ENCODE data around the gene DCAF12.

The DCAF12 gene

GRCh38 chr9:34126207-34127034, at the start of gene DCAF12:
DCAF12 (minus strand) TSS chr9:34126698; CDS start chr9:34126431, 267 bp downstream.
- TF ChIP-seq GATA3 (IDR thresholded peaks at IDR 0.05; ENCODE audit: low read depth, low read length) = no peak
- TF ChIP-seq GATA2 (IDR thresholded peaks at IDR 0.05; ENCODE audit: low read depth, low read length) = peak; percentile 45; the same call in 1 of the 2 replicates

DNA sequence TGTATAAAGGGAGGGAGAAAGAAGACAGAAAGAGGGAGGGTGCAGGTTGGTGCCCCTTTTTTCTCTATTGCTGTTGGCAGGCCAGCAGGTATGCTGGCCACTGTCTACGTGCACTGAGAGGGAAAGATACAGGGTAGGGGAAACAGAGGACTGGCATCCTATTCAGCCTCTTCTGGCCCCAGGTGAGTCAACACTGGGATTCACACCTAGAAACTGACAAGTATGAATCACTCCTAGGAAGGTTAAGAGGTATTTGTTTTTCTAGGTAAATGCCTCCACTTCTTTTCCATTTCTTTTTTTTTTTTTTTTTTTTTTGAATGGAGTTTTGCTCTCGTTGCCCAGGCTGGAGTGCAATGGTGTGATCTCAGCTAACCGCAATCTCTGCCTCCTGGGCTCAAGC, 49.6 kb upstream of the DCAF12 start:
- TF ChIP-seq GATA3 (IDR thresholded peaks at IDR 0.05; ENCODE audit: low read depth, low read length) = no peak
- TF ChIP-seq GATA2 (IDR thresholded peaks at IDR 0.05; ENCODE audit: low read depth, low read length) = no peak

GRCh38 chr9:34171753-34172535, 45.4 kb upstream of the DCAF12 start:
- TF ChIP-seq GATA2 (IDR thresholded peaks at IDR 0.05; ENCODE audit: low read depth, low read length) (no peak), GATA3 (IDR thresholded peaks at IDR 0.05; ENCODE audit: low read depth, low read length) (no peak)

GRCh38 chr9:34170237-34170991, 43.9 kb upstream of the DCAF12 start:
- no peak for TF ChIP-seq GATA2 (IDR thresholded peaks at IDR 0.05; ENCODE audit: low read depth, low read length)
- no peak for TF ChIP-seq GATA3 (IDR thresholded peaks at IDR 0.05; ENCODE audit: low read depth, low read length)

DNA sequence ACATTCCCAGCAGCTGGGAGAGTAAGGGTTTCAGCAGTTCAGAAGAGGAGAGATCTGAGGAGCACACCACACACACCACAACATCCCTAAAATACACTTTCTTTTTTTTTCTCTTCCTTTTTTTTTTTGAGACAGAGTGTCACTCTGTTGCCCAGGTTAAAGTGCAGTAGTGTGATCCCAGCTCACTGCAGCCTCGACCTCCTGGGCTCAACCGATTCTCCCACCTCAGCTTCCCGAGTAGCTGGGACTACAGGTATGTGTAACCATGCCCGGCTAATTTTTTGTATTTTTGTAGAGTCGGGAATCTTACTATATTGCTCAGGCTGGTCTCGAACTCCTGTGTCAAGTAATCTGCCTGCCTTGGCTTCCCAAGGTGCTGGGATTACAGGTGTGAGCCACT, 42.6 kb upstream of the DCAF12 start:
- no peak for TF ChIP-seq GATA2 (IDR thresholded peaks at IDR 0.05; ENCODE audit: low read depth, low read length)
- no peak for TF ChIP-seq GATA3 (IDR thresholded peaks at IDR 0.05; ENCODE audit: low read depth, low read length)

GRCh38 chr9:34163434-34163833, 36.9 kb upstream of the DCAF12 start:
- TF ChIP-seq GATA2 (IDR thresholded peaks at IDR 0.05; ENCODE audit: low read depth, low read length) (no peak), GATA3 (IDR thresholded peaks at IDR 0.05; ENCODE audit: low read depth, low read length) (no peak)

DNA sequence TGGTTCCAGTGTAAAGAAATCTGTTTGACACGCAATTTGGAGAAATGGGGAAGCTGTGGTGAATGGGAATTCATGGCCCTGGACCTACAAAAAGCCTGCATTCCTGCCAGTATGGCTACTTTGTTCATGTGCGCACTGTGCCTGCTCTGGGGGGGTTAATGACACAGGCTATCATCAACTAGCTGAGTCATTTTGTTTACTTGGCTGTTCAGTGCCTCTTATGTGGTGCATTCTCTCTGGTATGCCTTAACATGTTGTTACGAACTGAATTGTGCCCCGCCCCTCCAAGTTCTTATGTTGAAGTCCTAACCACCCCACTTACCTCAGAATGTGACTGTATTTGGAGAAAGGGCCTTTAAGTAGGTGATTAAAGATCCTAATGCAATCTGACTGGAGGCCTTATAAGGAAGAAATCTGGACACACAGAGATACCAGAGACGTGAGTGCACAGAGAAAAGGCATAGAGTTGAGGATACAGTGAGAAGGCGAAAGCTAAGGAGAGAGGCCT, 31.9 kb upstream of the DCAF12 start:
- TF ChIP-seq GATA2 (IDR thresholded peaks at IDR 0.05; ENCODE audit: low read depth, low read length) = no peak
- TF ChIP-seq GATA3 (IDR thresholded peaks at IDR 0.05; ENCODE audit: low read depth, low read length) = no peak

GRCh38 chr9:34157898-34158297, 31.4 kb upstream of the DCAF12 start:
- TF ChIP-seq GATA3 (IDR thresholded peaks at IDR 0.05; ENCODE audit: low read depth, low read length) (no peak), GATA2 (IDR thresholded peaks at IDR 0.05; ENCODE audit: low read depth, low read length) (no peak)

DNA sequence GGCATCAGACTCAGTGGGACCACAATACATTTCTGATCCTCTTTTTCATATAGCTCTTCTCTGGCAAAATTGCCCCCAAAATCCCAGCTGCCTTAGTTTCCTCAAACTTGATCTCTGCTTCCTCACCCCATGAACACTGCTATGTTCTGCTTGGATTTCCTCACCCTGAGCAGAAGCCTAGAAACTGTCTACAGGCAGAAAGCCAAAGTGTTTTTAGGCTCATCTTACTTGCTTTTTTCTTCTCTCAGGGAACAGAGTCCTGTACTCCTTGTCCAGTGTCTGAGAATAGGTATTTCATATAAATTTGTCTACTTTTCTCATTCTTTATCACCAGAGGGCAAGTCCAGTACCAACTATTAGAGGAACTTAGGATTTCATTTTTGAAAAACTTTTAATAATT, 30.8 kb upstream of the DCAF12 start:
- TF ChIP-seq GATA3 (IDR thresholded peaks at IDR 0.05; ENCODE audit: low read depth, low read length) (no peak), GATA2 (IDR thresholded peaks at IDR 0.05; ENCODE audit: low read depth, low read length) (no peak)

GRCh38 chr9:34154057-34154456, 27.6 kb upstream of the DCAF12 start:
- TF ChIP-seq GATA3 (IDR thresholded peaks at IDR 0.05; ENCODE audit: low read depth, low read length) (no peak), GATA2 (IDR thresholded peaks at IDR 0.05; ENCODE audit: low read depth, low read length) (no peak)

- TF ChIP-seq GATA2 (IDR thresholded peaks at IDR 0.05; ENCODE audit: low read depth, low read length) (no peak), GATA3 (IDR thresholded peaks at IDR 0.05; ENCODE audit: low read depth, low read length) (no peak)
Measured at GRCh38 chr9:34151398-34151797, 24.9 kb upstream of the DCAF12 start.

DNA sequence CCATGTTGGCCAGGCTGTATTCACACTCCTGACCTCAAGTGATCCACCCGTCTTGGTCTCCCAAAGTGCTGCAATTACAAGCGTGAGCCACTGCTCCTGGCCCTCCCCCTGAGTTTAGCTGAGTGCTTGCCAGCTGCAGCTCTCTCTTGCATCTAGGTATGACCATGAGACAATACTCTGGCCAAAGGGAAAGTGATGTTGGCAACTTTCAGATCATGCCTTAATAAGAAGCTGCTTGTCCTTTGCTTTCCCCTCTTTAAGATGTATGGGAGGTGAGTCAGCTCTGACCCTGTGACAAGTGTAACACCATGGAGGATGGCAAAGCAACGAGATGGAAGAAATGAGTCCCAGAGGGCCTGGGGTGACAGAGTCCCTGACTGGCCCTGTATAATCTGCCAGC, 18.7 kb upstream of the DCAF12 start:
- no peak for TF ChIP-seq GATA3 (IDR thresholded peaks at IDR 0.05; ENCODE audit: low read depth, low read length)
- no peak for TF ChIP-seq GATA2 (IDR thresholded peaks at IDR 0.05; ENCODE audit: low read depth, low read length)

DNA sequence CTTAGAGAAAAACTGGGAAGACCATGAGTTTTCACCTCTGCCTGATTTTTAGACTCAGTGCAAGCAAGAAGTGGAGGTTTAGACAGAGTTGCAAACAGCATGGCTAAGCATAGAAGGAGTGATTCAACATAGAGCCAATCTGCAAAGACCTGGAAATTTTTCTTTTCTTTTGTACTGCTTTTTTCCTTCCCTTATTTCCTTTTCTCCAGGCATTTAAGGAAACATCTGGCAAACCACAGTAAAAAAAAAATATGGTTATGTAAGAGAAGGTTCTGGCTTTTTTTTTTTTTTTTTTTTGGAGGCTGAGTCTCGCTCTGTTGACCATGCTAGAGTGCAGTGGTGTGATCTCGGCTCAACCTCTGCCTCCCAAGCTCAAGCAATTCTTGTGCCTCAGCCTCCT, 16.6 kb upstream of the DCAF12 start:
- TF ChIP-seq GATA2 (IDR thresholded peaks at IDR 0.05; ENCODE audit: low read depth, low read length) (no peak), GATA3 (IDR thresholded peaks at IDR 0.05; ENCODE audit: low read depth, low read length) (no peak)

DNA sequence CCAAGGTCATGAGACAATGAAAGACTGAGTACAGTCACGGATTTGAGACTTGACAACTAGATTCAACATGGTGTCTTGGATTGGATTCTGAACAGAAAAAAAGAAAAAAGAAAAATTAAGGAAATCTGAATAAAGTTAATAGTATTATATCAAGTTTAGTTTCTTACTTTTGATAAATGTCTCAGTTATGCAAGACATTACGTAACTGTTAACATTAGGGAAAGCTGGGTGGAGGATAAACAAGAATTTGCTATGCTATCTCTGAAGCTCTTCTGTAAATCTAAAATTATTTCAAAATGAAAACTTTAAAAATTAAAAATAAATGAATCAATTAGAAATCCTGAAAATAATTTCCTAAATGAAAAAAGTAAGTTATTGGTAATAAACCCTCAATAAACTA, 14.4 kb upstream of the DCAF12 start:
- TF ChIP-seq GATA3 (IDR thresholded peaks at IDR 0.05; ENCODE audit: low read depth, low read length) (no peak), GATA2 (IDR thresholded peaks at IDR 0.05; ENCODE audit: low read depth, low read length) (no peak)

All from SH-SY5Y (cell line).